Activated CD8-positive, alpha-beta T cell treated with anti-CD3 and anti-CD28 coated beads for 36 hours (primary cell): Measurements from ENCODE around the gene HMCN1. TPM values are rescaled to one million over a fixed set of nuclear protein-coding genes. Genes with fewer than 3 reads are reported as not detected.

Experiments
- ATAC-seq: fragments of 200-7000 bp; cut with Tn5 transposase; one replicate; pipeline ENCODE4 v1.10.0; 2021; ENCODE audit warnings: mild to moderate bottlenecking, moderate library complexity
- CTCF ChIA-PET: fragments of 350-600 bp; sonication (Branson Sonifier 250); formaldehyde crosslinking; loops from one replicate; lab custom pipeline; 2021; ENCODE audit warnings: antibody characterized with exemption; lab: Charles Lee
- POLR2A ChIA-PET: fragments of 350-600 bp; sonication (Branson Sonifier 250); formaldehyde crosslinking; loops from one replicate; lab custom pipeline; 2021; ENCODE audit warnings: antibody characterized with exemption; lab: Charles Lee
- DNase-seq: peaks from one replicate; pipeline ENCODE4 v3.0.0-alpha.2; 2020
- H3K27ac Mint-ChIP-seq: one replicate; pipeline ENCODE4 v1.8.0; 2021; ENCODE audit warnings: mild to moderate bottlenecking, mixed read lengths
- H3K27me3 Mint-ChIP-seq: one replicate; pipeline ENCODE4 v1.8.0; 2021; ENCODE audit warnings: mixed read lengths
- H3K36me3 Mint-ChIP-seq: one replicate; pipeline ENCODE4 v1.8.0; 2021; ENCODE audit warnings: low read depth, mixed read lengths
- H3K4me1 Mint-ChIP-seq: one replicate; pipeline ENCODE4 v1.8.0; 2021; ENCODE audit warnings: low read depth, mixed read lengths
- H3K4me3 Mint-ChIP-seq: one replicate; pipeline ENCODE4 v1.8.0; 2021; ENCODE audit warnings: mild to moderate bottlenecking, moderate library complexity, mixed read lengths
- H3K9me3 Mint-ChIP-seq: one replicate; pipeline ENCODE4 v1.8.0; 2021; ENCODE audit warnings: mixed read lengths
- intact Hi-C: fragments of 100-400 bp; cut with micrococcal nuclease; formaldehyde crosslinking; loops from one replicate; pipeline ENCODE4 v1.10.0; 2022
- total RNA-seq, 2 experiments: library from RNA; stranded (reverse); gene quantifications; one replicate each; pipeline ENCODE4 v1.2.3, GENCODE V29; 2021
- TF ChIP-seq, protein P1 (sequence below): fragments of 200-600 bp; IDR thresholded peaks from one replicate; pipeline ENCODE4 v1.8.0; 2022; ENCODE audit warnings: antibody characterized with exemption, mild to moderate bottlenecking

Gene HMCN1
- total RNA-seq, 2 experiments from 2014 or later: not detected

DNA sequence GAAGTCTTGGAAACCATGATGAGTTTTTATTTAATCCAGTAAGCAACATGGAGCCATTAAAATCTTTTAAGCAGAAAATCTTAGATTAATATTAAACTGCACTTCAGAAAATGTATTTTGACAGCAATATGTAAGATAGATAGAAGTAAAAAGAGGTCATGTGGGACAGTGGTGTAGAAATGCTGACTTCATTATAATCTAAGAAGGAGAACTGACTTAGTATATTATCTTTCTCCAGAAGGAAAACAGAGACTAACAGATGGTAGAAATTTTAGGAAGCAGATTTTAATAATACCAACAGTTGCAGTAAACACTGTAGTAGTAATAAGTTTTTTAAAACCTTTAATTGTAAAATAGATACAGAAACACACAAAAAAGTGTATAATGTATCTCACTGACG is 367.9 kb downstream of the HMCN1 start:
- no peaks in the 10 kb centered on the region for H3K36me3 Mint-ChIP-seq
- H3K4me1 Mint-ChIP-seq: no peaks in the 10 kb centered on the region
- DNase-seq (no peak), ATAC-seq (no peak)
- ChIA-PET POLR2A (no interaction called here), CTCF (interaction anchor here (0.6 kb wide), 1 partner anchor 152 kb away, joined by 3 read pairs; no protein-coding TSS in a partner anchor)
- no peak overlapping the region for H3K4me3 Mint-ChIP-seq
- no peaks in the 10 kb centered on the region for H3K9me3 Mint-ChIP-seq
- intact Hi-C loops: no loop called here
- H3K27me3 Mint-ChIP-seq: peaks cover 5% of the 10 kb centered on the region
- no peak overlapping the region for H3K27ac Mint-ChIP-seq
- TF ChIP-seq, protein P1, sequence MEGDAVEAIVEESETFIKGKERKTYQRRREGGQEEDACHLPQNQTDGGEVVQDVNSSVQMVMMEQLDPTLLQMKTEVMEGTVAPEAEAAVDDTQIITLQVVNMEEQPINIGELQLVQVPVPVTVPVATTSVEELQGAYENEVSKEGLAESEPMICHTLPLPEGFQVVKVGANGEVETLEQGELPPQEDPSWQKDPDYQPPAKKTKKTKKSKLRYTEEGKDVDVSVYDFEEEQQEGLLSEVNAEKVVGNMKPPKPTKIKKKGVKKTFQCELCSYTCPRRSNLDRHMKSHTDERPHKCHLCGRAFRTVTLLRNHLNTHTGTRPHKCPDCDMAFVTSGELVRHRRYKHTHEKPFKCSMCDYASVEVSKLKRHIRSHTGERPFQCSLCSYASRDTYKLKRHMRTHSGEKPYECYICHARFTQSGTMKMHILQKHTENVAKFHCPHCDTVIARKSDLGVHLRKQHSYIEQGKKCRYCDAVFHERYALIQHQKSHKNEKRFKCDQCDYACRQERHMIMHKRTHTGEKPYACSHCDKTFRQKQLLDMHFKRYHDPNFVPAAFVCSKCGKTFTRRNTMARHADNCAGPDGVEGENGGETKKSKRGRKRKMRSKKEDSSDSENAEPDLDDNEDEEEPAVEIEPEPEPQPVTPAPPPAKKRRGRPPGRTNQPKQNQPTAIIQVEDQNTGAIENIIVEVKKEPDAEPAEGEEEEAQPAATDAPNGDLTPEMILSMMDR: no peak

DNA sequence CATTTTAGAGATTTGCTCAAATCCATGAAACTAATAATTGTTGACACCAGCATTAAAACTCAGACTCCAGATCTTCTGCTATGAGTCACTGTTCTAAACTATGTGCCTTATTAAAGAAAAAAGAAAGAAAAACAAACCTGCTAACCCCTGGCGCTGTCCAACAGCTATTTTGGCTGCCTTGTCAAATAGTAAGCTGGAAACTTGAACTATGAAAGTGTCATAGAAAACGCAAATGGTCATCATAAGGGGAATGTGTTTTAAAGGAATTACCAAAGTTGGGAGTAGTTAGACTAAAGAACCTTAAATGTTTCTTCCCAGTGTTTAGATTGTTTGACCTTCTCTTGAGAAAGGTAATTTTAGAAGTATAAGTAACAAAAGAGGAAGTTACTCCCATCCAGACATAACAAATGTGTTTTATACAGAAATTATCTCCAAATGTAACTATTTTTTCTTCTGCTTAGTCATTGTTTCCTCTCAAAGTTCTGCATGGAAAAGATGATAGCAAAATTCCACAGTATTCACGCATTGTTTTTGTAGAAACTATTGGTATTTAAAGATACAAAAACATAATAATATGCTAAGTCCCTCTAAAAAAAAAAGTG is 368.5 kb downstream of the HMCN1 start:
- TF ChIP-seq, protein P1: no peak
- CTCF ChIA-PET: interaction anchor here (0.6 kb wide), 1 partner anchor 151 kb away, joined by 3 read pairs; no protein-coding TSS in a partner anchor
- Mint-ChIP-seq H3K9me3 (no peaks in the 10 kb centered on the region), H3K4me3 (no peak overlapping the region), H3K27me3 (peaks cover 5% of the 10 kb centered on the region), H3K27ac (no peak overlapping the region), H3K36me3 (no peaks in the 10 kb centered on the region), H3K4me1 (no peaks in the 10 kb centered on the region)
- ATAC-seq (no peak), DNase-seq (no peak)
- POLR2A ChIA-PET: no interaction called here
- intact Hi-C loops: no loop called here

DNA sequence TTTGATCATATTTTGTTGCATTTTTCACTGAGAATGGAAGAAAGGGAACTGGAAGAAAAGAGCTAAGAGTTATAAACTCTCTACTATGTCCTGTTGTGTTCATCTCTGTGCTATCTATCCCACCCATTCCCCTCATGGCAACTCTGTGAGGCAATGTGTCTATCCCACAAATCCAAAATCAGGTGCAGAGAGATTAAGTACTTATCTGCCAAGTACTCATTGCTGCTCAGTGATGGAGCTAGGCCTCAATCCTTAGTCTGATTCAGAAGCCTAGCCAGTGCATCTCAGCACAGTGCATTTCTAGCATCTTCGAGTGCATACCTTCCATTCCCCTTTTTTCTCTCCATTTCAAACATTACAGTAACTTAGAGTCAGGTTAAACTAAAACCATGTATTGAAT is 370.3 kb downstream of the HMCN1 start:
- intact Hi-C loops: no loop called here
- no peaks in the 10 kb centered on the region for H3K4me1 Mint-ChIP-seq
- POLR2A ChIA-PET: no interaction called here
- DNase-seq (no peak), ATAC-seq (no peak)
- no peaks in the 10 kb centered on the region for H3K36me3 Mint-ChIP-seq
- TF ChIP-seq, protein P1: no peak
- no peaks in the 10 kb centered on the region for H3K9me3 Mint-ChIP-seq
- no peak overlapping the region for H3K4me3 Mint-ChIP-seq
- CTCF ChIA-PET: no interaction called here
- no peaks in the 10 kb centered on the region for H3K27me3 Mint-ChIP-seq
- no peak overlapping the region for H3K27ac Mint-ChIP-seq

DNA sequence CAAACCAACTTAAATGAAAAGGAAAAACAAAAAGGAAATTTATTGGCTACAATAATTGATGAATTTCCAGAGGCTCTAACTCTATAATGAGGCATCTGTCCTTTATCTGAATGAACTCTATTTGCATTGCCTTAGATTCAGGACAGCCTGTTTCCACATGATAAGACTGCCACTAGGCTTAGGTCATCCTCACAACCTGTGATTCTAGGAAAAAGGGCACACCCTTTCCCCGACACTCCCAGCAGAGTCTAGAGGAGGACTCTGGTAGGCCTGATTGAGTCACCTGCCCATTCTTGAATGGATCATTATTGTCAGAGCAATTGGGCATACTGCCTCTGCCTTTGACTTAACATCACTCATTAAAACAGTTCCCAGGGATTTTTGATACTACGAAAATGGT is 378.1 kb downstream of the HMCN1 start:
- ATAC-seq (no peak), DNase-seq (no peak)
- H3K9me3 Mint-ChIP-seq: no peaks in the 10 kb centered on the region
- H3K27me3 Mint-ChIP-seq: peaks cover 5% of the 10 kb centered on the region
- H3K4me3 Mint-ChIP-seq: no peak overlapping the region
- H3K4me1 Mint-ChIP-seq: no peaks in the 10 kb centered on the region
- ChIA-PET CTCF (no interaction called here), POLR2A (no interaction called here)
- no peak overlapping the region for H3K27ac Mint-ChIP-seq
- TF ChIP-seq, protein P1: no peak
- intact Hi-C loops: no loop called here
- no peaks in the 10 kb centered on the region for H3K36me3 Mint-ChIP-seq

DNA sequence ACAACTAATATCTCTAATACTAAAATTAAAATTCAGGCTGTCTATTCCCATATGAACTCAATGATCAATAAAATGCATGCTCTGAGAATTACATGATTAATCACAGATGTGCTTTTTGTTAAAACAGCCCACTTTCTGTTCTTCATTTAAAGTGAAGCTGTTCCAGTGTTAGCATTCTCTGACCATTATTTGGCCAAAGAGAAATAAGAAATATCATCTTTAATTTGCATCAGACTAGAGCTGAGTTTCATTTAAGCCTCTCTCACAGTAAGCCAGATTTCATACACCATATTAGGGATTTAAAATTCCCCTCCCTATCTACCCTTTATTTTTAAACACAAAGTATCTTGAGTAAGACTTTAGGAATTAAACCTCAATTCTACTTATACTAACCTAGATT is 379.3 kb downstream of the HMCN1 start:
- intact Hi-C loops: no loop called here
- Mint-ChIP-seq H3K27ac (no peak overlapping the region), H3K4me3 (no peak overlapping the region), H3K27me3 (peaks cover 5% of the 10 kb centered on the region), H3K36me3 (no peaks in the 10 kb centered on the region), H3K9me3 (no peaks in the 10 kb centered on the region), H3K4me1 (no peaks in the 10 kb centered on the region)
- no peak for DNase-seq
- POLR2A ChIA-PET: no interaction called here
- CTCF ChIA-PET: no interaction called here
- TF ChIP-seq, protein P1: no peak
- no peak for ATAC-seq
